HG02610 (cell line): ENCODE data around the gene ISM1.
A peak's percentile ranks its signal among the peaks of the same experiment; 100 is the strongest.

Experiments used
- ATAC-seq: cut with Tn5 transposase; IDR thresholded peaks from one replicate; pipeline ENCODE4 v1.9.1; 2021; ENCODE audit warnings: mild to moderate bottlenecking, moderate library complexity; ENCODE audit not compliant: unreplicated experiment

ISM1 gene

DNA sequence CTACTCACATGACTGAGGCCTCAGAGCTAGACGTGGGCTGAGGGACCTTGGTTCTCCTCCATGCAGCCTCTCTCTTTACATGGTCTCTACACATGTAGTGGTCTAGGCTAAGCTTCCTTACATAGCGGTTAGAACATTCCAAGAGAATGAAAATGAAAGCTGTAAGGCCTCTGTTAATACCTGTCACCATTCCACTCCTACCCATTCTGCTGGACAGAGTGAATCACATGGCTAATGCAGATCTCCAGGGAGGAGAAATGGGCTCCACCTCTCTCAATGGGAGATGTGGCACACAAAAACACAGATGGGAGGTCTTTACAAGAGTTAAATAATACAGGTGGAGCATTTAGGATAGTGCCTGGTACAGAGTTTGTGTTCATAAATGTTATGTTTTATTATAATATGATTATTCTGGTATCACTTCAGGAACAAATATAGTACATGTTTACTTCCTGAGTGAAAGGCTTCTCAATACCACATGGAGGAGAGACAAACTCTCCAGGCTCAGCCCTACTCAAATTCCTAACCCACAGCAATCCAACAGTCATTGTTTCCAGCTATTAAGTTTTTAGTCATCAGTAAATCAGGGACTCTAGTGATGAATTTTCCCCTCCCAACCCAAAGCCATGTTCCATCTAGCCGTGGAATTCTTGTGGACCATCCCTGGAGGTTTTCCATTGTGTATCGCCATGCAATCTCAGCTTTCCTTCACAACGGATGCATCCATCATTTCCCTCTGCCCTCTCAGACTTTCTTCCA lies 57.9 kb downstream of the ISM1 start:
- ATAC-seq: no peak

DNA sequence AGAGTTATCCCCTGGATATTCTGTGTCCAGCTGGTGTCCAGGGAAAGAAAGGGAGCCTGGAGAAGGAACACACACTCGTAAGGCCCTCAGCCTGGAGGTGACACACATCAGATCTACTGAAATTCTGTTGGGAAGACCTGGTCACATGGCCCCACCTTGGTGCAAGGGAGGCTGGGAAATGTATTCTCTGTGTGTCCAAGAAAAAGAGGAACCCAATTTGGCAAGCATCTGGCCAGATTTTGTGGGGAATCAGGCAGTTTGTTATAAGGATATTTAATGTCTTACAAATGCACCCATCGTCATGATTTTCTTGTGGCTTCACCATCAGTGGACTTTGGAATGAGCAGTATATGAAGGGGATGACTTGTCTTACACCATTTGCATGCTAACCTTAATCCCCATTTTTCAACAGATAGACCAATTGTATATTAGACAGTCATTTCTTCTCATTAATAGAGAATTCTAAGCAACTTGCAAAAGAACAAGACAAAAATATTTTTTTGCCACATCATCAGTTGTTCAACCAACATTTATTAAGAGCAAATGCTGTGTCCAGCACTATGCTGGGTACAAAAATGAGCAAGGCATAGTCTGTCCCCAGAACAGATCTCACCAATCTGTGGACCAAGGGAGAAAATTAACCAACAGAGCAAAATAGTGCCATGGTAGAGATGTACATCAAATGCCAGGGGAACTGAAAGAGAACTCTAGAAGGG lies 59.7 kb downstream of the ISM1 start:
- ATAC-seq: no peak

DNA sequence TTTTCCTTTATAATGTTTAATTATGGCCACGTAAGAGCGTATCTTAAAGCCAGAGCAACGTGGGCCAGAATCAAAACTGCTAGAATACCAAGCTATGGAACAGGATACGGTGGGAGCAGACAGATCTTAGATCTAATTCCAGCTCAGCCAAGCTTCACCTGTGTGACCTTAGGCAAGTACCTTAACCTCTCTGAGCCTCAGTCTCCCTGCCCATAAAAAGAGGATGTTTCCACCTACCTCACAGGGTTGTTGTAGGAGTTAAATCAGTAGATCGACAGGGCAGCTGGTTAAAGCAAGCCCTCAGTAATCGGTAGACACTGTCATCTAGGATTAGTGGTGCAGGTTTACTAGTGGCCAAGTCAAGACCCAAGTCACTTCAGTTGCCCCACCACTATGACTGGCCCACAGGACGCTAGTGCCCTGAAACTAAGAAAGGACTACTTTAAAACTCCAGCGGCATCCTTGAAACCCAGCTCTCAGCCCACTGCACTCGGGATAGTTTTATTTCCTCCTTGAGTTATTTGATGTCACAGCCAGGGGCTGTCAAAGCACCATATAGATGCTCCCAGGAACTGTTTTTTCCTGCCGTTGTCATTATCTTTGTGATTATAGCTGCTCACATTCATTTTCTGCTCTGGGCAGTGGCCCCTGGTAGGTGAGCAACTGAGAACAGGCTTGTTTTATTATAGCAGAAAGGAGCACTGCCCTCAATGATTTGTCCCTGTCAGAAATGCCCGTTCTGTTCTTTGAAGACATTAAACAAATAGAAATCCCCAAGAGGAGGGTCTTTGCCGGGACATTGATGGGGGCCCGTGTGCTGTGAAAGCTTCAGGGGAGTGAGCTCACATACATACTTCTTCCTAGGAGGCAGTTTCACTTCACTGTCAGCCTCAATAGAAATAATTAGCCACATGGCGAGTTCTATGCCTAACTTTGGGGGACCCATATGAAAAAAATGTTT lies 63.1 kb downstream of the ISM1 start:
- ATAC-seq: no peak

DNA sequence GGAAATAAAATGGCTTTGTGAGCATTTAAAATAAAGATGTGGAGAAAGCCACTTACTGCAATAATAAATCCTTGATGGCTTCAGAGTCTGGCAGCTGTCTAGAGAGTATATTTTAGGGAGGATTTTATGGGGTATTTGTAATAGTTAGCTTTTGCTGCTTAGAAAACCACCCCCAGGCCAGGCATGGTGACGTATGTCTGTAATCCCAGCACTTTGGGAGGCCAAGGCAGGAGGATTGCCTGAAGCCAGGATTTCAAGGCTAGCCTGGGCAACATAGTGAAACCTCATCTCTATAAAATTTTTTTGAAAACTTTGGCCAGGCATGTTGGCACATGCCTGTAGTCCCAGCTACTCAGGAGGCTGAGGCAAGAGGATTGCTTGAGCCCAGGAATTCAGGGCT lies 63.8 kb downstream of the ISM1 start:
- no peak for ATAC-seq

DNA sequence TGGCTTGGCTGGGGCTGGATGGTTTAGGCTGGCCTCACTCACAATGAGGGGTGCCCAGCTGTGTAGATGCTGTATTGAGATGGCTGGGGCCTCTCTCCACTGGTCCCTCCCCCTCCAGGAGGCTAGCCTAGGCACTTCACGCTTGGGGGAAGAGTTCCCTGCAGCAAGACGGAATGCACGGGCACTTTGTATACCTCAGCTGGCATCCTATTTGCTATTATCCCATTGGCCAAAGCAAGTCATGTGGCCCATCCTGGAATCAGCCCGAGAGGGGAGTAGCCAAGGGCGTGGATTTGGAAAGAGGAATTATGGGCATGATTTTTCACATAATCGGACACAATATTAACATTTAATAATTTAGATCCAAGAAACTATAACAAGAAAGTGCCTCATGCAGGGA lies 64.3 kb downstream of the ISM1 start:
- no peak for ATAC-seq

DNA sequence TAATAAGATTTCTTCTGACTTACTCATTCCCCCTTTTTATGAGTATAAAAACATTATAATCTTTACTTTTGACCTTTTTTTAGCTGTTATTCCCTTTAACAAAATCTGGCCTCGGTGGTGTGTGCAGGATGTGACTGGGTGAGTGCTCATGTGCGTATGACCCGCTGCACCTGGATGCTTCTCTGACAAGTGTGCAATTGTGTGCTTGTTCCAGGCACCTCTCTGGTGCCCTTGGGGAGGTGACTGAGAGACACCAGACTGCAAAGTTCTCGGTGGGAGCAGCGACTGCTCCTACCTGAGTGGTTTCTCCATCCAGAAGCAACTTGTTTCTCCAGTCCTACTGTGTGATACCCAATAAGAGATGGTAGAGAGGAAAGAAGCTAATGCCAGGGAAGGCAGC lies 65.0 kb downstream of the ISM1 start:
- no peak for ATAC-seq

DNA sequence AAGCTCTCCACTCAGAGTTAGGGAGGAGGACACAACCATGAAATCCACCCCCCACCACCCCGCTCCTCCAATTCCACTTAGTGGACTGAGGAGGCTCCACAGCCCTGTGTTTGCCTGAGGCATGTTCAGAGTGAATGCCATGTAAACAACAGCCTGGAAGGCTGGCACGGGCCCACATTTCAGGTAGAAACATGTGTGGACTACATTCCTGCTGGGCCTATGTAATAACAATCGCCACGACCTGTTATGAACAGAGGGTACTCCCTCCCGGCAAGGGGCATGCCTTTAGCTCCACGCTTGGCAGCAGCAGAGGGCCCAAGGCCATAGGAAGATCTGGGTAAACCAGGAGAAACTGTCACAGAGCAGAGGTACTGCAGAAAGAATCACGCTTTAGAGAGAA lies 65.5 kb downstream of the ISM1 start:
- no peak for ATAC-seq

DNA sequence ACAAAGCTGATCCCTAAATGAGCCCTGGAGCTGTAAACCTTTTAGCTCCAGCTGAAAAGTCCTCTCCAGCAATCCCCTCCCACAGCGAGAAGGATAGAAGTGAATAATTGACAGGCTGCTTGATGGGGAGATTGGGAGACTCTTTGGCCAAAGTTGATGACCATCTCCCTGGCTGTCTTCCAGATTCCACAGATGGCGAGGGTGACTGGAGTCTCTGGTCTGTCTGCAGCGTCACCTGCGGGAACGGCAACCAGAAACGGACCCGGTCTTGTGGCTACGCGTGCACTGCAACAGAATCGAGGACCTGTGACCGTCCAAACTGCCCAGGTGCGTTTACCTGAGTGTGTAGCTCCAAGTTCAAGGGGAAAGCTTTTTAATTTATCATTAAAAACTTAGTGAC lies 67.3 kb downstream of the ISM1 start:
- ATAC-seq: no peak

DNA sequence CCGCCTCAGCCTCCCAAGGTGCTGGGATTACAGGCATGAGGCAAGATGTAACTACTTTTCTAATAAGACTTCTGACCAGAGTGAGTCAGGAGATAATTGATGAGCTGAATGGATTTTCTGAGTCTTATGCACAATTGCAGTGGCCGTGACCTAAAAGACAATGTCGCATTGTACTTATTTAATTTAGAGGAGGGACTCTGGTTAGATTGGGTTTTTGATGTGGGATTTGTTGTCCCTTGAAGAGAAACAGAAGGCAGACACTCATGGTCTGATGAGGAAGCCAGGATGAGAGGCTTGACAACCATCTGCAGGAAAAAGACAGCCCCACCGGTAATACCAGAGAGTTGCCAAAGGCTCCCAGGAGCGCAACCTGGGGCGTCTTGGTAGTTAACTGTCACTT lies 68.0 kb downstream of the ISM1 start:
- no peak for ATAC-seq

DNA sequence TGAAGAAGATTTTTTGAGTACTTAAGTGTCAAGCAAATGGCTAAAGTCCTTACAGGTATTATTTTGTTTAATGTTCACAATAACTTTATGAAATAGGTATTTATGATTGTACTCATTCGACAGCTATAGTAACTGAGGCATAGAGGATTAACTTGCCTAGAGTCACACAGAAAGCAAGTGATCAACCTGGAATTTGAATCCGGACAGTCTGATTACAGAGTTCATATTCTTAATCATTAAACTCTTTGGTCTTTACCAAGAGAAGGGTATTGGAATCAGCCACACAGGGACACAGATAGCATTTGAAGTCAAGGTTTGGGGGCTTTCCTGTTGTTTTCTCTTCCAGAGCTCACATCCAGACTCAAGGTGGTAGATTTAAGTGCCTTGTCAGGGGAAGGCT lies 69.7 kb downstream of the ISM1 start:
- no peak for ATAC-seq

DNA sequence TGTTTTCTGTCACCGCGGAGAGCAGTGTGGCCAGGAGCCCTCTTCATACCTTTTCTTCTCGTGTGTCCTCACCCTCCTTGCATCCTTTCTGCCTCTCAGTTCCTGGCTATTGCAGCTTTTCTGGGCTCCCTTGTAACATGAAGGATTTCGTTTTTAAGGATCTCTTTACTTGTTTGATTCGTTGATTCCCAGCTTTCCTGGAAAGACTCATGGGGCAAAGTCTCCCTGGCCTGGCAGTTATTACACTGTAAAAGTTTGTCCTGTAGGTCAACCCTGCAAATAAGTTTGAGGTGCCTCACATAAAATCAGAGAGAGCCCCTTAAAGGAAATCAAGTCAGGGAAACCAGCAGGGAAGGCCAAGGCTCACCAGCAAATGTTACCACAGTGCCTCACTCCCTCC lies 70.1 kb downstream of the ISM1 start:
- no peak for ATAC-seq

DNA sequence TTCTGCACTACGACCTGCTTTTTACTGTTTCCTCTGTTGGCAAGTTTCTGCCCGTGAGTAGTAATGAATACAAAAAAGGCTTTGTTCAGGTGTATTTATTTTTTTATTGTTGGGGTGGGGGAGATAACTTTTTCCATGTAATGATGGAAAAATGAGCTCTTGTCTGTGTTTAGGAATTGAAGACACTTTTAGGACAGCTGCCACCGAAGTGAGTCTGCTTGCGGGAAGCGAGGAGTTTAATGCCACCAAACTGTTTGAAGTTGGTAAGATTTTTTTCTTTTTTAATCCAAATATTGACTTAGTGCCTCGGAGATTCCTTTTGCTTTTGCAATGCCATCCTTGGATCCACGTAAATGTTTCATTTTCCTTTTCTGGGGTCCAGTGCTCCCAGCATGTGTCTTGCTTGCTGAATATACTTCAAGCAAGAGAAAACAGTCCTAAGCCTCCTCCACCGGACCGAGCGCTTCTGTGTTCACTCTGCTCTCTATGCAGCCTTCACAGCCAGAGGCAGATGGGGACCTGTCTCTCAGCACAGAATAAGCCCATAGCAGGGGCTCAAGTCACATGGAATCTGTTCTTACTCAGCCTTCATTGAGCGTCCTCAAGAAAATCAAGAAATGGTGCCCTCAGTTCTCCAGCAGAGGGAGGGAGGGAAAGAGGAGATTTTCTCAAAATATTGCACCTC lies 71.3 kb downstream of the ISM1 start:
- ATAC-seq: no peak

DNA sequence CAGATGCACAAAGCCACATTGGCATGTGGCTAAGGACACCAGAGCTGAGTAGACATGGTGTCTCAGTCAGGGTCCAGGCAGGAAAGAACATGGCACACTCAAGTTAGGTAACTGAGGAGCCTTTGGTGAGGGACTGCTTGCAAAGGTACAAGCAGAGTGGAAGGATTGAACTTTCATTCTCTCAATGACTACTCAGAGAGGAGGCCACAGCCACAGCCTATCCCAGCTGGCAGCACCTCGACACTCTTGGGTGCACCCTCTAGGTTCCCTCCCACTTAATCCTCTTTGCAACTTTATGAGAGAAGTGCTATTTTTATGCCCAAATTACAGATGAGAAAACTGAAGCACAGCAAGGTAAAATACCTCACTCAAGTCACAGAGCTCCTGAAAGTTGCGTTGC lies 73.4 kb downstream of the ISM1 start:
- peak; percentile 51 for ATAC-seq

DNA sequence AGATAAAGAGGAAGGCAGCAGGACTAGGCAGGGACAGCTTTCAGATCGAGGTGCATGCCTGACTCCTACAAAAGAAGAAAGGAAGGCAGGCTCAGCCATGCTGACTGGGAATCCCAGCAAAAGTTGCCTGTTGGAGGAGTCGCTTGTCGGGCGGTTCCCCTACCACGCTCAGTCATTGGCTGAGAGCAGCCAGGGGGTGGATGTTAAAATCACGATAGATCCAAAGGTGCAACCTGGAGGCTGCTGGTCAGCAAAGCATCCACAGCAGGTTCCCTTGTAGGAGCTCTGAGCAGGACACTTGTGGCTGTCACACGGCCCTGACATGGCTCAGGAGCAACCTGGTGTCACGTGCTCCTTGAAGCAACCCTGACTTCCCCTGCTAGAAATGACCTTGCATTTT lies 74.6 kb downstream of the ISM1 start:
- no peak for ATAC-seq

DNA sequence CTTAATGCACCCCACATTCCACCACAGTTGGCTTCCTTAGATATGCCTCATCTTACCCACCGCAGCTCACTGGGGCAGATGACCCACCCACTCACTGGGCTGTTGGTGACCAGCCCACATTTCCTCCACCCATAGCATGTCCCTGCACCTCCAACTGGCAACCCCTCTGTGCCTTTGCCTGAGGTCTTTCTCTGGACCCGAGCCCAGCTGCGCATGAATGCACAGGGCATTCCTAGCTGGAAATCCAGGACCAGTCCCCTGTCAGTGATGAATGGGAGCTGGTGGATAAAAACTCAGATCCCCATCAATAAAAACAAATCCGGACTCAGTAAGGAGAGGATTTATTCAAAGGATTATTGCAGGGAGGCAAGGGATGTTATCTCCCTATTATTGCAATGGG lies 75.0 kb downstream of the ISM1 start:
- no peak for ATAC-seq

DNA sequence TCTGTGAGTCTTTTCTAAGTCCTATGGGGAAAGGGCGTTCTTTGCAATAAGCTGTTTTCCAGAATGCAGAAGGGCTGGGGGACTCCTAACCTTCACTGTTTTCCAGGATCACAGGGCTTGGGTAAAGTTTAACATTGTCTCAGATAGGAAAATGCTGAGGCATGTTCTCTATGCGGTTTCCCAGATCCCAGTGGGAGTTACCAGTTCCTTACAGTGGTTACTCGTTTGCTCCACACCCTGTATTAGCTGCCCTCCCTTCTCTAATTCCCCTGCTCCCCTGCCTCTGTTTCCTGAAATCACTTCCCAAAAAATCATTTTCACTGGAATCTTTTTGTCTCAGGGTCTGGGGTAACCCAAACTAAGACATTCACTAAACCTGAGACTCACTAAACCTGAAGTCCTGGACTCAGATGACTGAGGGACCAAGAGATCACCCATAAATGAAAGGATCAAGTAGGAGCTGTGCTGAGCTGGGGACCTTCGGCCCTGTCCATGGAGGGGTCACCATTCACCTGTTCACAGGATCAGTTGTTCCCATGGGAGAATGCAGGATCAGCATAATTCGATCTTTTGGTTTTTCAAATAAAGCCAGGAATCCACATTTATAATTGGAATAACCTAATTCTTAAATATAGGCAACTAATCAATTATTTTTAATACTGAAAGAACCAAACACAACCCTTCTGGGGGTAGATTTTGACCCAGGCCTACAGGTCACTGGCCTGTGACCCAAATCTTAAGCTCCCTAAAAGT lies 76.2 kb downstream of the ISM1 start:
- no peak for ATAC-seq

DNA sequence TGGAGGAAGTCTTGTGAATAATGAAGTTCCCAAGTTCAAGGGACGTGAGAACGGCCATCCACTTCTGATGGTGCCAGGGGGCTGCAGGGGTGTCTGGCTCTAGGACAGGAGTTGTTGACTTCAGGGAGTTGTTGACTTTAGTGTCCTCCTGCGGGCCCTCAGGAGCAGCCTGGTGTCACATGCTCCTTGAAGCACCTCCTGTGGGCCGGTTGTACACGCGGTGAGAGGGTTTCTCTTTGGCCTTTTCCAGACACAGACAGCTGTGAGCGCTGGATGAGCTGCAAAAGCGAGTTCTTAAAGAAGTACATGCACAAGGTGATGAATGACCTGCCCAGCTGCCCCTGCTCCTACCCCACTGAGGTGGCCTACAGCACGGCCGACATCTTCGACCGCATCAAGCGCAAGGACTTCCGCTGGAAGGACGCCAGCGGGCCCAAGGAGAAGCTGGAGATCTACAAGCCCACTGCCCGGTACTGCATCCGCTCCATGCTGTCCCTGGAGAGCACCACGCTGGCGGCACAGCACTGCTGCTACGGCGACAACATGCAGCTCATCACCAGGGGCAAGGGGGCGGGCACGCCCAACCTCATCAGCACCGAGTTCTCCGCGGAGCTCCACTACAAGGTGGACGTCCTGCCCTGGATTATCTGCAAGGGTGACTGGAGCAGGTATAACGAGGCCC lies 77.8 kb downstream of the ISM1 start:
- no peak for ATAC-seq

DNA sequence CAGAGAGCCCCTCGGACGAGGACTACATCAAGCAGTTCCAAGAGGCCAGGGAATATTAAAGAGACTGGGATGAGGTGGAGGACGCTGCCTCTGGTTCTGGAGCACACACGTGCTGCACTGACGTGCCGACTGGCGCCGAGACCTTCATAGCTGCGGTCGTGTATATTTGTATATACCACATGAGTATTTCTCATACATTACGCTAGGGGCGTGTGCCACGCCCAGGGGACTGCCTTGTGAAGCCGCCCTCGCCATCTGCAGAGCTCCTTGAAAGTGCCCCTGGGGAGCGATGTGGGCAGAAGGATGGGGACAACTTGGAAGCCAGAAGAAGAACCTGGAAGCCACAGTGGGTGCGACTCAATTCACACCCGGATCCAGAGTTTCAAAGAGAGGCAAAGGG lies 78.3 kb downstream of the ISM1 start:
- no peak for ATAC-seq

DNA sequence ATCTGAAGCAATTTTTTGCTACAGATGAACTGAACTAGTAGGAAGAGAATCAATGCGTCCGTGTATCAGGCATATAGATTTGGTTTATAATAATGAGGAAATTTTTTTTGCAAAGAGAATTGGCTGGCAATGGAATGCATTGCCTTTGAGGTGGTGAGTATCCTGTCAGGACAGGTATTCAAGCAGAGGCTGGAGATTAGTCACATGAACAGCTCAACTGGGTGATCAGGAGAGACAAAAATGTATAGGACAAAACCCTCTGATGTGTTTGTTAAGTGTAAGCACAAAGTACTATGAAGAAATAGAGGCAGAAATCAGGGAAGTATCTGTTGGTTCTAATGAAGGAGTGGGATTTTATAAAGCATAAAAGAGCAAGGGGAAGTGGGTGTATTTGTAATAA lies 80.5 kb downstream of the ISM1 start:
- ATAC-seq: no peak
